Stomach (tissue), 9 donors: ENCODE data around the gene RASA1. TPM values are rescaled to one million over a fixed set of nuclear protein-coding genes. Genes with fewer than 3 reads are reported as not detected.

Experiments
- DNase-seq, 2 donors: peaks; one replicate each; pipeline versions ENCODE4 v3.0.0 to v3.0.0-alpha.2; 2013 to 2019
- H3K27ac ChIP-seq, 5 donors: fragments of 200-600 bp in 4 of 5; sonication (generic) in 4 of 5; one replicate each; pipeline ENCODE4 v1.5.1; 2013 to 2019; ENCODE audit warnings: mild to moderate bottlenecking in 1 of 5, moderate library complexity in 1 of 5
- H3K27me3 ChIP-seq, 3 donors: fragments of 200-600 bp; sonication (generic); one replicate each; pipeline ENCODE4 v1.5.1; 2017 to 2019; ENCODE audit warnings: mixed run types in 1 of 3
- H3K36me3 ChIP-seq, 4 donors: fragments of 200-600 bp; sonication (generic); 1 replicate in 3 of 4; 2 replicates in 1 of 4; pipeline ENCODE4 v1.5.1; 2016 to 2019
- H3K4me1 ChIP-seq, 4 donors: fragments of 200-600 bp; sonication (generic); one replicate each; pipeline ENCODE4 v1.5.1; 2016 to 2019
- H3K4me3 ChIP-seq, 4 donors: fragments of 200-600 bp; sonication (generic) in 3 of 4; one replicate each; pipeline ENCODE4 v1.5.1; 2016 to 2019; ENCODE audit warnings: mild to moderate bottlenecking in 1 of 4
- H3K9me3 ChIP-seq, 4 donors: fragments of 200-600 bp; sonication (generic); one replicate each; pipeline ENCODE4 v1.5.1; 2016 to 2019
- CTCF ChIP-seq, 7 experiments: fragments of 450-650 bp in 4 of 7; fragments of 200-600 bp in 3 of 7; sonication (generic) in 3 of 7; IDR thresholded peaks; one replicate each; pipeline ENCODE4 v1.5.1; 2016 to 2019; ENCODE audit warnings: antibody characterized with exemption in 7 of 7, control low read depth in 2 of 7, mild to moderate bottlenecking in 1 of 7
- EP300 ChIP-seq: sonication (generic); formaldehyde crosslinking; IDR thresholded peaks from one replicate; pipeline ENCODE4 v1.6.1; 2017; ENCODE audit warnings: antibody characterized with exemption
- POLR2A ChIP-seq, 4 donors: fragments of 450-650 bp; IDR thresholded peaks; one replicate each; pipeline ENCODE4 v1.6.1; 2016; ENCODE audit warnings: antibody characterized with exemption in 4 of 4, control low read depth in 2 of 4, mild to moderate bottlenecking in 1 of 4, moderate library complexity in 1 of 4
- POLR2AphosphoS5 ChIP-seq, 3 donors: sonication (generic); formaldehyde crosslinking; IDR thresholded peaks; one replicate each; pipeline ENCODE4 v1.6.1; 2016; ENCODE audit warnings: antibody characterized with exemption in 3 of 3
- WGBS, 5 donors: extraction: QIAGEN DNeasy Blood & Tissue Kit in 3 of 5; methylation state at CpG; one replicate each; pipeline versions ENCODE4 v1.1.5 to v1.1.7; 2013 to 2018; 5-methylcytosine and 5-hydroxymethylcytosine counted together
- intact Hi-C: fragments of 100-400 bp; cut with DNase I; formaldehyde crosslinking; loops from one replicate; pipeline ENCODE4 v1.15.1; 2023; ENCODE audit warnings: low total_unique reads
- polyA plus RNA-seq, 3 donors: library from polyadenylated mRNA; stranded (reverse); fragments of 200-250 nt; gene quantifications; one replicate each; pipeline ENCODE4 v1.2.3, GENCODE V29; 2013
- total RNA-seq, 5 donors: library from RNA; depleted of rRNA; stranded (reverse); fragments of >200 nt; gene quantifications; one replicate each; pipeline versions ENCODE4 v1.1.0 to v1.2.3, GENCODE V29; 2014 to 2016
- donor health status: healthy with polysubstance abuse.
- donor health status: Bipolar disorder and iron deficiency.
- donor health status: healthy.

RASA1 gene
- total and polyA plus RNA-seq, 8 donors: 7.3 to 89.3 (median 19.1) TPM

- intact Hi-C loops: no loop called here
- Histone ChIP-seq H3K4me1 (peaks cover 0 to 48% (median 7%) of the 10 kb centered on the region in 4 donors), H3K27me3 (no peaks in the 10 kb centered on the region), H3K4me3 (no peak overlapping the region), H3K36me3 (peaks cover 32 to 98% (median 91%) of the 10 kb centered on the region in 4 donors), H3K27ac (no peak overlapping the region), H3K9me3 (no peaks in the 10 kb centered on the region)
- 80 to 94% (median 89%) methylated on average over 3 of the region's 3 CpGs for WGBS, 5 donors
- no peak for TF ChIP-seq CTCF (IDR thresholded peaks at IDR 0.05)
- no peak for TF ChIP-seq POLR2AphosphoS5 (IDR thresholded peaks at IDR 0.05)
- DNase-seq: no peak
Observed at GRCh38 chr5:87403409-87403808, 135.7 kb downstream of the RASA1 start.

GRCh38 chr5:87403899-87404298, 136.2 kb downstream of the RASA1 start:
- Histone ChIP-seq H3K4me3 (no peak overlapping the region), H3K9me3 (no peaks in the 10 kb centered on the region), H3K4me1 (peaks cover 0 to 48% (median 7%) of the 10 kb centered on the region in 4 donors), H3K27ac (no peak overlapping the region), H3K27me3 (no peaks in the 10 kb centered on the region), H3K36me3 (peaks cover 31 to 98% (median 91%) of the 10 kb centered on the region in 4 donors)
- 47 to 69% (median 64%) methylated on average over 3 of the region's 3 CpGs for WGBS, 5 donors
- TF ChIP-seq POLR2AphosphoS5 (IDR thresholded peaks at IDR 0.05) (no peak), EP300 (no peak), CTCF (IDR thresholded peaks at IDR 0.05) (no peak), POLR2A (IDR thresholded peaks at IDR 0.05) (no peak)
- intact Hi-C loops: no loop called here
- no peak for DNase-seq

- Histone ChIP-seq H3K36me3 (peaks cover 29 to 98% (median 91%) of the 10 kb centered on the region in 4 donors), H3K27me3 (no peaks in the 10 kb centered on the region), H3K4me1 (peaks cover 0 to 48% (median 7%) of the 10 kb centered on the region in 4 donors), H3K27ac (no peak overlapping the region), H3K4me3 (no peak overlapping the region), H3K9me3 (no peaks in the 10 kb centered on the region)
- intact Hi-C loops: no loop called here
- TF ChIP-seq EP300 (no peak), POLR2A (IDR thresholded peaks at IDR 0.05) (no peak), POLR2AphosphoS5 (IDR thresholded peaks at IDR 0.05) (no peak), CTCF (IDR thresholded peaks at IDR 0.05) (no peak)
- no peak for DNase-seq
- WGBS, 5 donors: 67 to 90% (median 75%) methylated on average over 2 of the region's 2 CpGs
Observed at GRCh38 chr5:87404359-87404758, 136.7 kb downstream of the RASA1 start.

GRCh38 chr5:87405472-87406155, 137.9 kb downstream of the RASA1 start:
- 90 to 94% (median 92%) methylated on average over 2 of the region's 2 CpGs for WGBS, 5 donors
- Histone ChIP-seq H3K4me3 (no peak overlapping the region), H3K36me3 (peaks cover 29 to 95% (median 91%) of the 10 kb centered on the region in 4 donors), H3K27ac (peak overlapping the region in 1 of 5 donors; percentile 22), H3K9me3 (no peaks in the 10 kb centered on the region), H3K27me3 (no peaks in the 10 kb centered on the region), H3K4me1 (peaks cover under 1 to 49% (median 8%) of the 10 kb centered on the region in 4 donors)
- no peak for TF ChIP-seq POLR2A (IDR thresholded peaks at IDR 0.05)
- no peak for TF ChIP-seq EP300
- no peak for TF ChIP-seq POLR2AphosphoS5 (IDR thresholded peaks at IDR 0.05)
- no peak for TF ChIP-seq CTCF (IDR thresholded peaks at IDR 0.05)
- intact Hi-C loops: no loop called here
- DNase-seq: no peak
